GM18502 (cell line): ENCODE data around the gene SMOC2.

Experiments used
- ATAC-seq: cut with Tn5 transposase; IDR thresholded peaks from one replicate; pipeline ENCODE4 v1.9.1; 2021; ENCODE audit warnings: mild to moderate bottlenecking; ENCODE audit not compliant: unreplicated experiment, poor library complexity

Gene SMOC2

DNA sequence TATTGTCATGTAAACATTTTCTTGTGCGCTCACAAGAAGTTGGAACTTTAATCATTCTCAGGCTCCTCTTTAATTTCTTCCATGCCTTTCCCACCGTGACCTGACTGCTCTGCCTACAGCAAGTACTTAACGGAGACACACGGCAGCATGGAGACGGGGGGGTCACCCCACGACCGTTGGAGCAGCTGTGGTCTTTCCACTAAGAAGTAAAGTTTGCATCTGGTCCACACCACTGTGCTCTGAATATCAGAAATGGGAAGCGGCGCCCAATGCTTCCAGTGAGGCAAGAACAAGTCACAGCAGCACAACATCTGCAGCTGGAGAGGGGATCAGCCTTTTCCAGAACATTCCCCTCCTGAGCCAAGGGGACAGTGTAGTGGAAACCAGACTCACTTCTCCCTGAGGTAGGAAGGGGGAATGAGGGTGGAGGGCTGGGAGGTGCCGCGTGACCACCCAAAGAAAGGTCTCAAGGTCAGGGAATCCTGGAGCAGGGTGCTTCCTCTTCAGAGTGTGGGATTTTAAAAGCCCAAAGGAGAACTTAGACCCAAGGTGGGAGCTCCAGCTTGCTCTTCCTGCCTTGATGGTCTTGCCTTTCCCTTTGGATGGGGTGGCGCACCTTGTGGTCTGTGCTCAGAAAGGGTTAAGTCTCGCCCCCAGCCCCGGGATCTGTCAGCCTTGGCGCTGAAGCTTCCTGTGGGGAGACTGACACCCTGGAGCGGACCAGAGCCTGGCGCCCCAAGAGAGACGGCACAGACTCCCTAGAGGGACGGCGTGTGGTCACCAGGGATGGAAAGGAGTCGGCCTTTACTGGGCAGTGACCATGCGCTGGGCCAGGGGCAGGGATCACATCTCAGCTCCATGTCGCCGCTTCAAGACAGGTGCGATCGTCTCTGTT is 25.6 kb upstream of the SMOC2 start:
- ATAC-seq: no peak

DNA sequence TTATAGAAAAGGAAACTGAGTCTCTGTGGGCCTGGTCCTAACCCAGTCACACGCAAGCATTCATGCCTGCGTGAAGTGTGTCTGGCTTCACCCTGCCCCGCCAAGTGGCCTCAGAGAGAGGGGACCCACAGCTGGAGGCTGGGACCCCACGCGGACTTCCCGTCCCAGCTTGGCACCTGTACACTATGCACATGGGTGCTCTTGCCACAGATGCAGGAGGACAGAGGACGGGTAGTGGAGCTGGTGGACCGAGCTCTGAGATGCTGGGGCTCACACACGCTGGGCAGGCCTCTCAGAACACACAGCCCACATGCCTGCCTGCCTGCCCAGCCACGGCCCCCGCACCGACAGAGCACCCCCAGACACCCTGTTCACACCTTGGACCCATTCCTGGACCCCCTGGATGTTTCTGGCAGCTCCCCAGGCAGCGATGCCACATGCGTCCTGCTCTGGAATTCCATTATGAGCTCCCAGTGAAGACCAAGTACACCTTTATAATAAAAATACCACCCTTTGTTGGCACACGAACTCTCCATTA is 24.9 kb upstream of the SMOC2 start:
- no peak for ATAC-seq

- no peak for ATAC-seq
Observed at GRCh38 chr6:168416531-168416930, 24.5 kb upstream of the SMOC2 start.

- no peak for ATAC-seq
Observed at GRCh38 chr6:168417191-168417590, 23.8 kb upstream of the SMOC2 start.

DNA sequence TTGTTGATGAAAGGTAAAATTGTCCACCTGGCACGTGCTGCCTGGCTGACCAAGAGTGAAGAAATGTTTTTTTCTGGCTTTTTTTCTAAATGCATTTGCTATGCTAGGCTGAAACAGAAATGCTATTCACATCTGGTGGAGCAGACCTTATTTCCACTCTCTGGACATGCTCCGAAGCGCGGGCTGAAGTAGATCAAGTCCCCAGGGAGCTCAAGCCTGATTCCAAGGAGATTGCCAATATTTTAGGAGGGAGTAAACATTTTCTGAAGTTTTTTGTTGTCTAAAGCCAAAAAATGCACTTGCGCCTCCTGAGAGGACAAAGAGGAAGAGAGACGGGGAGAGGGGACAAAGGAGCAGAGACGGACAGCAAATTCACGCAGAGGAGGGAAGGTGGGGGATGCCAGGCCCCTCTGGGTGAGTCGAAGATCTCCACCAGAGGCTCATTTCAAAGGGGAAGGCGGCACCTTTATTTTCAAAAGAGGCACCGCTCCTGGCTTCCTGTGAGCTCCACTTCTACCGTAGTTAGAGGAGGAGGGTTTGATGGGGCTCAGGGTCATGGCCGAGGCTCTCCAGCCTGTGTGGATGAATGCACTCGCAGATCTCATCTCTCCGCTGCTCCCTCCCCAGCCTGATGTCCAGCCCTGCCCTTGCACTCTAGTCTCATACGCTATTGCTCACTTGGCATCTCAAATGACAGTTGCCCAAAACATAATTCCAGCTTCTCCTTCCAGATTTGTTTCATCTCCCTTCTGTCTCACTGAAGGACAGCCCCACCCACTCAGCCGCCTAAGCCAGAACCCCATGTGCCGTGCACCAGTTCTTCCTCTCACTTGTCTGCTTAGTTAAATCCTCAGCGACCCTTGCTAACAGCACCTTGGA is 23.1 kb upstream of the SMOC2 start:
- ATAC-seq: no peak

GRCh38 chr6:168418711-168419121 is 22.3 kb upstream of the SMOC2 start:
- no peak for ATAC-seq

DNA sequence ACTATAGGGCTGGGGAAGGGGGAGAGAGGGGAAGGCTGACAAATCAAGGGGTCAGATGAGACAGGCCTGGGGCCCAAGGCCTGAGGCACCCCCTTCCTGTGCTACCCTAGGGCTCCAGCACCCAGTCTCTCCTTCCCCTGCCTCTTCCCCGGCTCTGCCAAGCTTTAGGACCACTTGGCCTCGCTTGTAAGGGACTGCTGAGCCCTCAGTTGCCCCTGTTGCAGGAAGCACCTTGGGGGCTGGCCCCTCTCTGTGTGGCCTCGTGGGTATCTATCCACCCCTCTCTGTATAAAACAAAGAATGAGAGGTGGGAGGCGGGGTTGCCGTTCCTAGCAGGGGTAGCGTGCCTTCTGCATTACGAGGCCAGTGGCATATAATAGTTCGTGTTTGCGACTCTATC is 21.4 kb upstream of the SMOC2 start:
- no peak for ATAC-seq

DNA sequence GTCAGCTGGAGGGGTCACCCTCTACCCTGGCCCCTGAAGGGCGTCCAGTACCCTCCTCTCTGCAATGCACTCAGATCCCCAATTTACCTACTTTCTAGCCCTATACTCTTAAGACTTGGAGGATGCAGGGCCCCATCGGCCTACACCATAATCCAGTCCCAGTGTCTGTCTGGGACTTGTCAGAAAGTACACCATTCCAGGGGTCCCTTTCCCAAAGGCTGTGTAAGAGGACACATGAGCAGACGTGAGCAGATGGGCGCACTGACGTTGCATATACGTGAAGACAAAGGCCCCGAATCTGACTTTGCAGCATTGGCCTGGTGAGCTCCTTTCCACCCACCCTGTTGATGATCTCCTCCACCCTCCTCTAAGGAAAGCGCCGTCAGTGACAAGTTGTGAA is 20.9 kb upstream of the SMOC2 start:
- ATAC-seq: no peak

DNA sequence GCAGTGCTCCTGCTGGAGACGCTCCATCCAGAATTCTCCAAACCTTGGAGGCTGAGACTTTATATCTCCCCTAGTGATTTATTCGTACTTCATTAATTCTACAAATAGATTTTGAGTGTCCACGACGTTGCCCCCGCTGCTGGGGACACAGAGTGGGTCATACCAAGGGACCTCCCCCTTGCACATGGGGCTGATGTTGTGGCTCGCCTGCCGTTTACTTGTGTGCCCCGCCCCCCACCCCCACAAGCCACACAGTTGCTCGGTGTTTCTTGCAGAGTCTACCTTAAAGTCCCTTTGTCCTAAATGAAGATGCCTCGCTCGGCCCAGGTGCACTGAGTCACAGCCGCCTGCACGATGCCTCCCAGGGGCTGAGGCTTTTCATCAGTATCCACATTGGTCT is 20.3 kb upstream of the SMOC2 start:
- no peak for ATAC-seq

- no peak for ATAC-seq
Observed at GRCh38 chr6:168427184-168427583, 13.8 kb upstream of the SMOC2 start.

DNA sequence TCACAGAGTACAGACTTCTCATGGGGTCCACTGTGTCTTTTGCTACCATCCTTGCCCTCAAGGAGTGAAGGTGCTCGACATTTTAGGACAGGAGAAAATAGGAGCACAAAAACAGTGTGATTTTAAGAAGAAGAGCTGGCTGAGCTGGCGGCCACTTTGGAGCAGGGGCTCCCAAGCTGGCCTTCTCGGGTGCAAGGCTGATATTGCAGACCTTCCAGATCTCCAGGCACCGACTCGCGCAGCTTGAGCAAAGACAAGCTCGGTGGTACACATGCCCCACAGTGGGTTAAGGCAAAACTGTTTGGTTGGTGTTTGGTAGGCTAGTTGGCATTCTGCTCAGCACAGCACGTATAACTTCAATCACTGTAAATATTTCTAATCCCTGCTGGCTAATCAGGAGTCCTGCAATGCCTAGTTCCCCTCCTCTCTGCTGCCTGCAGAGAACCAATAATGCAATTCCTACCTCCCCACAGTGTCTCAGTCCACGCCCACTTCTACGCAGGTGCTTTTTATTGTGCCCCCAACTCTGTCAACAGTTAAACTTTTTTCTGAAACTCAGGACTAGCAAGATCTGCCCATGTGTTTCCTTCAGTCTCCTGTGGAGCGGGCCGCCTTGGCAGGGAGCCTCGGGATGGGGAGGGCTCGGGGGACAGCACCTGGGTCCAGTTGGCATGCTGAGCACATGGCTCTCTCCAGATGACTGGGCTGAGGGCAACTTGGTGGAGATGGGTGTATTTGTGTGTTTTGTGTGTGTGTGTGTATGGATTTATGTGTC is 12.7 kb upstream of the SMOC2 start:
- ATAC-seq: no peak

- ATAC-seq: no peak
Observed at GRCh38 chr6:168428863-168429262, 12.1 kb upstream of the SMOC2 start.

- ATAC-seq: no peak
Observed at GRCh38 chr6:168432196-168432595, 8.8 kb upstream of the SMOC2 start.

DNA sequence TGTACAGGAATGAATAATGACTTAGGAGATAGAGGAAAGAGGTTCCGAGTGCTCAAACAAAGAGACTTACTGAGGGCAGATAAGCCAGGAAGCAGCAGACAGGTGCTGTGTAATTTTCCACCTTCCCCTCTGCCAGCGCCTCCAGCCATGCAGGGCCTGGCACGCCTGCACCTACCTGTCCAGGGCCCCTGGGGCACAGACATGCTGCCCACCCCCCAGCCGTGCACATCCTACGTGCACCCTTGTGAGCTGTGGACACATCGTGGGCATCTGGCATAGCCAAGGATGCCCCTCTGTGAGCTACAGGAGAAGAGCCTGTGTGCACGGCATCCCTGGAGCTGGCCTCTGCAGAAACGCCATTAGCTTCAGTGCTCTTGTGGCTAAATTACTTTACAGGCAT is 7.1 kb upstream of the SMOC2 start:
- no peak for ATAC-seq

DNA sequence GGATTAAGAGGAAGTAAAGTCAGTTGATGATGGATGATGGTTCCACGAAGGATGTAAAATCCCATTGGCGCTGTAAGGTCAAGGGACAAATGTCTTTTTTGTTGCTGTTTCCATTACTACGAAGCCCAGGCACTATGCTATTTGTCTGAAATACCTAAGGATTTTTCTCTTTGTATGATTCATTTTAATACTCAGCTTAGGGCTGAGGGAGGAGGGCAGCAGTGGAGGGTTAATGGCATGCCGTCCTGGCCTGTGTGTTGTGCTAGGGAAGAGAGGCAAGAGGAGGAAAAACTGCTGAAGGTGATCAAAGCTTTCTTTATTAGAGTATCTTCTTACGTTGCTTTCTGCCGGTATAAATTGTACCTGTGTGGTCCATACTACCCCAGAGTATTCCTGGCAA is 6.5 kb upstream of the SMOC2 start:
- ATAC-seq: no peak

DNA sequence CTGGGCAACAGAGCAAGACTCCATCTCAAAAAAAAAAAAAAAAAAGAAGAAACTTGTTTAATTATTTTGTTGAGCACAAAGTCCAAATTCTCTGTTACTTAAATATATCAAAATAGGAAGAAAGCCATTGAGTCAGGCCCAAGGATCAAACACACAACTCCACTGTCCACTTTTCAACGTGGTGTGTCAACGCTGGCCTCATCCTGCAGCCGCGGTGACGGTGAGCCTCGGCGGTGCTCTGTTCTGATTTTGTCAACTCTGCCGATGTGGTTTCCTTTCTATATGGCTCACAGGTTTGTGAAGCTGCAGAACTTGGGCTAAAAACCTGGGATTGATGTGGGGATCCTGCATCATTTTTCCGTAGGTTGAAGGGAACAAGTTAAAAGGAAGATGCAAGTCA is 3.2 kb upstream of the SMOC2 start:
- no peak for ATAC-seq

DNA sequence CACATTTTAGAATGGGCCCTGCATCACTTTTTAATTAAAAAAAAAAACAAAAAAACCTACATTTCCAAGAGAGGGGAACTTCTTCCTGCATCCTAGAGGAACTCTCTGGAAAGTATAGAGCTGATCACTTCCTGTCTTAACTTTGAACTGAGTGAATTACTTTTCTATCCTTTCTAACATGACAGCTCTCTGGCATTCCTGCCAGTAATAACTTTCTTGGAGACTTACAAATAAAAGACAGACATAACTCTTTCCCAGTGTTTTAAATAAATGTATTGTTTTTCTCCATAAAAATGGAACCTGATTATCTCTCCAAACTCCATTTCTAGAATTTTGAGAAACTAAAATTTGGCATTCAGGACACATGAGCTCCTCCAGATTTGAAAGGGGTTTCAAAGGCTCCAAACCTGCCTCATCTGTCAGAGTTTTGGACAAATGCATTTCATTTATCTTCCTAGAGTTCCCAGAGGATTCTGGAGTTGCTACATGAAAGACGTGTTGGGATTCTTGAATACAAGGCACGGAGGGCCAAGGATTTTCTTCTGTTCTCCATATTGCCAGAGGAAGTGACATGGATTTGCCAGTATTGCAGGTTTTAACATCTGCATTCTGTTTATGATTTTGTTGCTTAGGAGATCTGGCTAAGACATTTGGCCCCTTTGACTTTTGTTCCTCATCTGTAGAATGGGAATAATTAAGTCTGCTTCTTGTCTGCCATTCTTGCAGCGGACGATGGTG is 2.0 kb upstream of the SMOC2 start:
- no peak for ATAC-seq

- ATAC-seq: no peak
Observed at GRCh38 chr6:168439794-168440450, 1.1 kb upstream of the SMOC2 start.
